ENCODE results near the gene STAP2.
"Not testable (repeated sequence)": the region's sequence is repeated elsewhere in the genome, so short reads cannot be mapped to it uniquely, and the experiment has no call there.

STAP2 gene

GRCh38 chr19:4278010-4278409 is 60.6 kb downstream of the STAP2 start:
- in situ Hi-C loops (cut with MboI; ENCODE audit: low sequenced_read_pairs): no loop called here

GRCh38 chr19:4277191-4277696 is 61.4 kb downstream of the STAP2 start:
- in situ Hi-C loops (cut with MboI; ENCODE audit: low sequenced_read_pairs): no loop called here

GRCh38 chr19:4274321-4274686 is 64.3 kb downstream of the STAP2 start:
- in situ Hi-C loops (cut with MboI; ENCODE audit: low sequenced_read_pairs): not testable (repeated sequence)

Data from HL-60/S4 treated with retinoic acid at 250 ng/mL for 4 days and 3 days (cell line).